ENCODE results near the gene FRMPD3.
"Not testable (repeated sequence)": the region's sequence is repeated elsewhere in the genome, so short reads cannot be mapped to it uniquely, and the experiment has no call there.

The FRMPD3 gene

GRCh38 chrX:107448998-107449835, at the start of gene FRMPD3:
Gene FRMPD3, plus strand, starts transcription at chrX:107449652. Its CDS starts 76,937 bp downstream, at chrX:107526589.
- H3K4me3 ChIP-seq (ENCODE audit: low read depth, low read length) = peak within 1 kb of the TSS; percentile 46

GRCh38 chrX:107420571-107420970, 28.9 kb upstream of the FRMPD3 start:
- no peak overlapping the region for H3K4me3 ChIP-seq (ENCODE audit: low read depth, low read length)

DNA sequence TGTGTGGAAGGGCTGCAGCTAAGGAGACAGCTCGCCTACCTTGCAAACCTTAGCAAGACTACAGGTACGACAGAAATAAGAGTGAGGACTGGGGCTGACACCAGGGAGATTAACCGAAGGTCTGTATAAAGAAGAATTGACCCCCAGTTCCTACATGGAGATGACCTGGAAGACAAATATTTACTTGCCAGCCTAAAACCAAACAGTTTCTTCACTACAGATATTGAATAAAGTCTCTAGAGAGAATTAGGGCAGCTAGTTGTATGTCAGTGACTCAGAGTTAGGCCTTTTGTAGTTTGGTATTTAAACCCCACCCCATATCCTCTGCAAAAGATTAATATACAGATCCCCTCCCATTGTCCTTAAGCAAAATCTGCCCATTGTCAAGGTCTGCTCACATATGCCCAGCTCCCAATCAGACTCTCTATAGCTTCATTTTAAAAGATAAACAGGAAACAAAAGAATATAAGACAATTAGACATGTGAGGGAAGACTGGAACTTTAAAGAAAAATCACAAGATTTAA, 28.1 kb upstream of the FRMPD3 start:
- H3K4me3 ChIP-seq (ENCODE audit: low read depth, low read length) = no peak overlapping the region

GRCh38 chrX:107429090-107429489, 20.4 kb upstream of the FRMPD3 start:
- H3K4me3 ChIP-seq (ENCODE audit: low read depth, low read length) = no peak overlapping the region

- H3K4me3 ChIP-seq (ENCODE audit: low read depth, low read length) = no peak overlapping the region
These were observed 9.3 kb upstream of the FRMPD3 start for GRCh38 chrX:107440187-107440586.

DNA sequence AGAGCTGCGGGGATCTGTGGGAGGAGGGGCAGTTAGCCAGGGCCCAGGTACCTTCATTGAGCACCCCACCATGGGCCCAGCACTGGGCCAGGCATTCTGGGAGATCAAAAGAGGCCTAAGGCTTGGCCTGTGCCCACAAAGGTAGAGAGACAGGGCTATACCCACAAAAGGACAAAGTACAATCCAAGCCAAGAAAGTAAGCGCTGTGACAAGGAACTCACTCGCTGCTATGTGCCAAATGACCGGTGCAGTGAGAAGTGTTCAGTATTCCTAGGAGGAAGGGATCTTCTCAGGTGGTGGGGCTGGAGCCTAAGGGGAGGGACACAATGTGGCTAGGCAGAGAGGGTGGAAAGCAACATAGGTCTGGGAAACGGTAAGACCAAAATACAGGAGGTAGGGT, 8.8 kb upstream of the FRMPD3 start:
- no peak overlapping the region for H3K4me3 ChIP-seq (ENCODE audit: low read depth, low read length)

DNA sequence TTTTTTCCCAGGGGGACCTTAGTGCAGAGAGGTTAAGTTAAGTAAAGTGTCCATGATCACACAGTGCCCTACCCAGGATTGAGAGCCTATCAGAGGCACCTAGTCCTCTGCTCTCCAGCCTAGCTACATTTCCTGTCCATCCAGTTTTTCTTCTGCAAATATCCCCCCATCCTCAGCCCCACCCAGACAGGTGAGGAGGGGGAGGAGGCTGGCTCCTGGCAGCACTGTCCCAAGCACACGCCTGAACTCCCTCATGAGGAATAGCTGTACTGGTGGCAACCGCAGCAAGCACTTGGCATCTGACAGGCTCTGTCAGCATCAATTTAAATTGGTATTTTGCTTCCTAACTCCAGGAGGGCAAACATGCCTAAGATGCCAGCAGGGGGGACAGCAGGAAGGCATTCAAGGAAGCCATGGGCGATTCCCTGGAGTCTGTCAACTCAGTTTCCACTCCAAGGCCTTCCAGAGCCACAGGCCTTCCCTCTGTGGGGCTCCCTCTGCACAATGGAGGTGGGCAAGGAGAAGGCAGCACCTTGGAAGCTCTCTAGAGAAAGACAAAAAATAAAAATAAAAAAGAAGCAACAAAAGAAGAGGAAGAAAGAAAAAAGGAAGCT, 6.4 kb upstream of the FRMPD3 start:
- no peak overlapping the region for H3K4me3 ChIP-seq (ENCODE audit: low read depth, low read length)

DNA sequence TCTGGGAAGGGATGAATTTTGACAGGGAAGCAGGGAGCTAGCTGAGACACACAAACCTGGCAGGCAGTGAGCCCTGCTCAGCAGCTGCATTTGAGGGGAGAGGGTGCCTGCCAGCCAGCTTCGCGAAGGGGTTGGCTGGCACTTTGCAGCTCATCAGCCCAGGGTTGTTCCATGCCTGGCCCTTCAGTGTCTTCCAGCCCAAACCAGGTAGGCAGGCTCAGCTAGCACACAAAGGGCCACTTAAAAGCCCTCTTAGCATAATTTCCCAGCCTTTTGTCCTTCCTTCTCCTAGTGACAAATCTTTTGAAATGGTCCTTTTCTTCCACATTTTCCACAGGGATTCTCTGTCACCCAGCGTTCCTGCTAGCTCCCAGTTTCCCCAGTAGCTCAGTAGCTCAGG, 4.3 kb upstream of the FRMPD3 start:
- no peak overlapping the region for H3K4me3 ChIP-seq (ENCODE audit: low read depth, low read length)

DNA sequence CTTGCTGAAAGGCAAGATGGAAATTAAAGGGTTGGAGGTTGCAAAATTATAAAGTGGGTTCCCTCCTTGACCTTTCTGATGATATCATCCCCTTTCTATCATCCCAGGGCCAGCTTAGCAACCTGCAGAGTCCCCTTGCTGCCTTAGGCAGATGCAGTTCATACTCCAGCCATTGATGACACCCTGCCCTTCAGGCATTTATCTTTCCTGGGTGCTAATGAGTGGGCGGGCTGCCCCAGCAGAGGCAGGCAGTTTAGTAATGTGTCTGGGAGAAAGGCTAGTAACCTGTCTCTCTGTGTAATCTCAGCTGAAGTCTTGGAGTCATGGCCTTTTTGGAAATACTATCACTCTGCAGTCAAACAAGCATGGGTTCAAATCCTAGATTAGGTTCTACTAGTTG, 3.8 kb upstream of the FRMPD3 start:
- no peak overlapping the region for H3K4me3 ChIP-seq (ENCODE audit: low read depth, low read length)

GRCh38 chrX:107447642-107448041, 1.8 kb upstream of the FRMPD3 start:
- H3K4me3 ChIP-seq (ENCODE audit: low read depth, low read length) = no peak overlapping the region

- peak overlapping the region; percentile 46 for H3K4me3 ChIP-seq (ENCODE audit: low read depth, low read length)
These were observed 841 bp upstream of the FRMPD3 start for GRCh38 chrX:107448625-107448997.

DNA sequence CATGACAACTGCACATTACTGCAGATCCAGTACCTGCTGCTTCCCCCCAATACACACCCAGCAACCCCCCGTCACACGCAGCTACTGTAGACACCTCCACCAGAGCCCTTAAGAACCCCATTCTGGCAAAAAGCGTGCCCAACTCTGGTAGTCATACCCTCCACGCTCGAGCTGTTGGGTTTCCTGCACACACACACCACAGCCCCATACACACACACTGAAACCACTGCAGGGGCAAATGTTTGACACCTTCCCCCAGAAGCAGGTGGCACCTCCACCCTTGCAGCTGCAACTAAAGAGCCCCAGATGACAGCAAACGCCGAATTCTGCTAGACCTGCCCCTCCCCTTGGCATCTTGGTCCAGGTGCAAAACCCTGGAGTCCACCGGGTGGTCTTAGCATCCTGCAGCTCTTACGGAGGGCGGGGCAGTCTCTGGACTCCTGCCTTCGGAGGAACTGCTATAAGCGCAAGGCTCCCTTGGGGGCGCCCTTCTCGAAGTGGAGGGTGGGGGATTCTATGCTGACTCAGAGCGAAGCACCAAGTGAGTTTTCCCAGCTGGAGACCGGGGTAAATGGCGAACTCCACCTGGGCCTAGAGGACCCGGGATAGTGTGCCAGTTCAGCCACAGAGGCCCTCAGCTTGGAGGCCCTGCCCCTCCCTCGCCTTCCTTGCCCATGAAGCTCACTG, 1.5 kb downstream of the FRMPD3 start:
- peak overlapping the region; percentile 41 for H3K4me3 ChIP-seq (ENCODE audit: low read depth, low read length)

DNA sequence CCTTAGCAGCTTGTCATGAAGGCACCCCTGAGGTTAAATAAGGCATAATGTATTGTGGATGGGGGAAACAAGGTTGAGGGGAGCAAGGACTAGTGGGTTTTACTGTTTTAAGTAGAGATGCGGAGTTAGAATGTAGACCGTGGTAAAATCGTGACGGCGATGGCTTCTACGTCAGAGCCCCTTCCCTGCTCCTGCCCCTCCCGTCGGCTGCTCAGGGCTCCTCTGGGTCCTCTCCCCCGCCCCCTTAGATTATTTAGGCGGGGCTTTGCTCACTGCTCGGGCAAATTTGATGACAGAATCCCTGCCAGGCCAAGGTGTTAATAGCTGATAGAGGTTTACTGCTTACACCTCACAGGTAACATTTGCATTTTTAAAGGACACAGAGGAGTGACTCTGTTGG, 2.3 kb downstream of the FRMPD3 start:
- H3K4me3 ChIP-seq (ENCODE audit: low read depth, low read length) = no peak overlapping the region

- no peak overlapping the region for H3K4me3 ChIP-seq (ENCODE audit: low read depth, low read length)
These were observed 3.1 kb downstream of the FRMPD3 start for GRCh38 chrX:107452581-107452980.

GRCh38 chrX:107454302-107454701, 4.8 kb downstream of the FRMPD3 start:
- H3K4me3 ChIP-seq (ENCODE audit: low read depth, low read length) = no peak overlapping the region

GRCh38 chrX:107457289-107457688, 7.8 kb downstream of the FRMPD3 start:
- H3K4me3 ChIP-seq (ENCODE audit: low read depth, low read length) = no peak overlapping the region

- no peak overlapping the region for H3K4me3 ChIP-seq (ENCODE audit: low read depth, low read length)
These were observed 16.6 kb downstream of the FRMPD3 start for GRCh38 chrX:107465932-107466620.

GRCh38 chrX:107467271-107467670, 17.8 kb downstream of the FRMPD3 start:
- no peak overlapping the region for H3K4me3 ChIP-seq (ENCODE audit: low read depth, low read length)

DNA sequence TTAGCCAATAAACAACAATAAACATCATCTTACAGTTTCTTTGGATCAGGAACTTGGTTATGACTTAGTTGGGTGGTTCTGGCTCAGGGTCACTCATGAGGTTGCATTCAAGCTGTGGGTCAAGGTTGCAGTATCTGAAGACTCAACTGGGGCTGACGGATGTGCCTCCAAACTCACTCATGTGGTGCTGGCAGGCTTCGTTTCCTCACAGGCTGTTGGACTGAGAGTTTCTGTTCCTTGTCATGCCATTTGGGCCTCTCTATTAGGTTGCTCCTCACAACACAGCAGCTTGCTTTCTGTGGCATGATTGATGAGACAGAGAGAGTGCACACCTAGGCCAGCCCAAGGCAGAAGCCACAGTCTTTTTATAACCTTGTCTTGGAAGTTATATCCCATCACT, 20.7 kb downstream of the FRMPD3 start:
- H3K4me3 ChIP-seq (ENCODE audit: low read depth, low read length) = no peak overlapping the region

DNA sequence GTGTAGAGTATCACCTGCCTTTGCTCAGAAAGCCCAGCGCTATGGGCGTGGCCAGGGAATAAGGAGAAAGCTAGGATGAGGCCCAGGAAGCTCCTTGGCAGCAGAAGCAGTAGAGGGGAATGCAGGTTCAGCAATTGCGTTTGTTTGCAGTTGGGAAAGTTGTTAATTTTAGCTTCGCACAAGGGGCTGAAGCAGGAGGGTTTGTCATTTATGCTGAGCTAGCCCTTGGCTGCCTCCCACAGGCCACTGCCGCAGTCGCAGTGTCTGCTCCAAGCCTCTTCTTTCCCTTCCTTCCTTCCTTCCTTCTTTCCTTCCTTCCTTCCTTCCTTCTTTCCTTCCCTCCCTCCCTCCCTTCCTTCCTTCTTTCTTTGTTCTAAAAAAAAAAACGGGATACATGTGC, 21.5 kb downstream of the FRMPD3 start:
- H3K4me3 ChIP-seq (ENCODE audit: low read depth, low read length) = no peak overlapping the region

GRCh38 chrX:107471420-107471819, 22.0 kb downstream of the FRMPD3 start:
- H3K4me3 ChIP-seq (ENCODE audit: low read depth, low read length) = not testable (repeated sequence)

Data from iPS-11a (cell line).